ENCODE measurements around the gene SLC6A11. TPM values are rescaled to one million over a fixed set of nuclear protein-coding genes. Genes with fewer than 3 reads are reported as not detected.

The SLC6A11 gene
- total RNA-seq, 1 donor from 2014 or later = 2.7 TPM

DNA sequence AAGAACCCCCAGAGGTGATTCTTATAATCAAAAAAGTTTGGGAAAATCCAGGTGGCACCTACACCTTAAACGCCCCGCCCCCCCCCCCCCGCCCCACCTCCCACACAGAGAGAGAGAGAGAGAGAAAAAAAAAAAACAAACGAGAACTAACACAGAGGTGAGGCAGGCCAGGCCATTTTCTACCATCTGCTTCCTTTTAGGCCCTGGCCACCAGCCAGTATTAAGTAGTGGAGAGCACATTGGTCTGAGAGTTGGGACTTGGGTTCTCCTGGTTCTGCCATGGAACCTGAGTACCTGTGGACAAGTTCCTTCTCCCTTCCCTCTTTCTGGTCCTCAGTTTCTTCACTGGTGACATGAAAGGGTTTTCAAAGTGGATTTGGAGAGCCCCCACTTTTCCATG lies 60.6 kb downstream of the SLC6A11 start:
- Mint-ChIP-seq H3K27ac (no peak overlapping the region), H3K4me1 (no peaks in the 10 kb centered on the region), H3K9me3 (no peaks in the 10 kb centered on the region), H3K4me3 (no peak overlapping the region), H3K27me3 (ENCODE audit: low read depth) (peaks cover 55% of the 10 kb centered on the region), H3K36me3 (no peaks in the 10 kb centered on the region)
- TF ChIP-seq, protein P1, sequence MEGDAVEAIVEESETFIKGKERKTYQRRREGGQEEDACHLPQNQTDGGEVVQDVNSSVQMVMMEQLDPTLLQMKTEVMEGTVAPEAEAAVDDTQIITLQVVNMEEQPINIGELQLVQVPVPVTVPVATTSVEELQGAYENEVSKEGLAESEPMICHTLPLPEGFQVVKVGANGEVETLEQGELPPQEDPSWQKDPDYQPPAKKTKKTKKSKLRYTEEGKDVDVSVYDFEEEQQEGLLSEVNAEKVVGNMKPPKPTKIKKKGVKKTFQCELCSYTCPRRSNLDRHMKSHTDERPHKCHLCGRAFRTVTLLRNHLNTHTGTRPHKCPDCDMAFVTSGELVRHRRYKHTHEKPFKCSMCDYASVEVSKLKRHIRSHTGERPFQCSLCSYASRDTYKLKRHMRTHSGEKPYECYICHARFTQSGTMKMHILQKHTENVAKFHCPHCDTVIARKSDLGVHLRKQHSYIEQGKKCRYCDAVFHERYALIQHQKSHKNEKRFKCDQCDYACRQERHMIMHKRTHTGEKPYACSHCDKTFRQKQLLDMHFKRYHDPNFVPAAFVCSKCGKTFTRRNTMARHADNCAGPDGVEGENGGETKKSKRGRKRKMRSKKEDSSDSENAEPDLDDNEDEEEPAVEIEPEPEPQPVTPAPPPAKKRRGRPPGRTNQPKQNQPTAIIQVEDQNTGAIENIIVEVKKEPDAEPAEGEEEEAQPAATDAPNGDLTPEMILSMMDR (IDR thresholded peaks at IDR 0.05; ENCODE audit: unreplicated experiment) = no peak
- no peak for DNase-seq (ENCODE audit: low spot score in 2 of 2, unreplicated experiment in 2 of 2)

DNA sequence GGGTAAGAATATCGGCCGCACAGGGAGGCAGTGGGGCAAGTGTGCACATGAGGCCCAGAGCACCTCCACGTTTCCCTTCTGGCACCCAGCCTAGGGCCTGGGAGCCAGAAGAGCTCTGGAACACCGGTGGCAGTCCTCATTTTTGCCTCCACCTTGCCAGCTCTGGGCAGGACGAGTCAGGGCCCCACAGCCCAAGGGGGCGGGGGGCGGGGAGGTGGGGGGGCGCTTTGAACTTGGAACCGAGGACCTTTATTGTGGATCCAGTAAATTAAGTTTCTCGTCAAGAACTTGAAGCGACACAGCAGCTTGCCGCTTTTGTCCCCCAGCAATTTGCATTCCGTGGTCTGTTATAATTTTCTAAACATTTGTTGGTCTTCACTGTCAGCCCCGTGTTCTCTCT lies 66.8 kb downstream of the SLC6A11 start:
- H3K27me3 Mint-ChIP-seq (ENCODE audit: low read depth) = peaks cover 51% of the 10 kb centered on the region
- TF ChIP-seq, protein P1 (IDR thresholded peaks at IDR 0.05; ENCODE audit: unreplicated experiment) = no peak
- H3K27ac Mint-ChIP-seq = no peak overlapping the region
- no peak for DNase-seq (ENCODE audit: low spot score in 2 of 2, unreplicated experiment in 2 of 2)
- no peaks in the 10 kb centered on the region for H3K36me3 Mint-ChIP-seq
- H3K4me1 Mint-ChIP-seq = no peaks in the 10 kb centered on the region
- H3K9me3 Mint-ChIP-seq = no peaks in the 10 kb centered on the region
- H3K4me3 Mint-ChIP-seq = no peak overlapping the region

DNA sequence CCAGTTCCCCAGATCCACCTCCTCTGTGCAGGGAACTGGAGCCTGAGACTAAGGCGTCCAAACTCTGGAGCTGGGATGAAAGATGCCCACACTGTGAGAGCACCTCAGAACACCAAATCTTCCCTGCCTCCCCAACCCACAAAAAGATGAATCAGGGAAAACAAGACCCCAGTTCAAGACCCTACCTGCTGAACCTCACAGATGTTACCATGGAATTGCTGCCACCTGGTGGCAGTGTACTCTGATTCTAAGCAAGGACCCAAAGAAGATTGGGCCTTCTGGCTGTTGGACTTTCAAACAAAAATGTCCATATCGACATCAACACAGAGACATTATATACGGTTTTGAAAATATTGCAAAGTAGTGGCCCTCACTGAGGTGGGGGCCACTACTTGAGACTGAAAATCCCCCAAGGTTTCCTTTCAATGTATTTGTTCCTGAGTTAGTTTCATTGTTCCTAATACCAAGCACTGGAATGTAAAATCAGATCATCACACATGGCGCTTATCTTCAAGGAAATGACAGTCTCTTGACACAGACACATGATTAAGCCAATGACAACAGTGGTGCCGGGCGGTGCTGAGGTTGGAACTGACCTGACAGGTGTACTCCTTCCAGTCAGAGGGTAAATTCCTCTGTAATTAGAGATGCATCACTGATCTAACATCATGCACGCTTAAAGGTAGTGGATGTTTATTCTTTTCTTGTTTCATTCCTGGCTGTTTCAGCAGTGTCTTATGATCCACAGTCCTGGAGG lies 67.6 kb downstream of the SLC6A11 start:
- H3K27me3 Mint-ChIP-seq (ENCODE audit: low read depth) = peaks cover 51% of the 10 kb centered on the region
- H3K4me1 Mint-ChIP-seq = no peaks in the 10 kb centered on the region
- H3K4me3 Mint-ChIP-seq = no peak overlapping the region
- TF ChIP-seq, protein P1 (IDR thresholded peaks at IDR 0.05; ENCODE audit: unreplicated experiment) = peak; percentile 16
- no peaks in the 10 kb centered on the region for H3K36me3 Mint-ChIP-seq
- no peak overlapping the region for H3K27ac Mint-ChIP-seq
- DNase-seq (ENCODE audit: low spot score in 2 of 2, unreplicated experiment in 2 of 2) = no peak
- H3K9me3 Mint-ChIP-seq = no peaks in the 10 kb centered on the region

DNA sequence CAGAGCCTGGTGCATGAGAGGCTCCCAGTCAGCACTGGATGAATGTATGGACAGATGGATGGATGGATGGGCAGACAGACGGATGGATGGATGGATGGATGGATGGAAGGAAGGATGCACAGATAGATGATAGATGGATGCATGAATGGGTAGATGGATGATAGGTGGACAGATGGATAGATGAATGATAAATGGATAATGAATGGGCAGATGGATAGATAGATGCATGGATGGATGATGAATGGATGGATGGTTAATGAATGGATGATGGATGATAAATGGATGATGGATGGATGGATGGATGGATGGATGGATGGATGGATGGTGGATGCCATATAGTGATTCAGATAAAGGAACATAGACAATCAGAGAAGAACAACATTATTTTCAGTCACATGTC lies 71.0 kb downstream of the SLC6A11 start:
- Mint-ChIP-seq H3K36me3 (no peaks in the 10 kb centered on the region), H3K4me1 (no peaks in the 10 kb centered on the region), H3K9me3 (peaks cover 9% of the 10 kb centered on the region), H3K27me3 (ENCODE audit: low read depth) (peaks cover 26% of the 10 kb centered on the region), H3K27ac (no peak overlapping the region), H3K4me3 (no peak overlapping the region)
- no peak for DNase-seq (ENCODE audit: low spot score in 2 of 2, unreplicated experiment in 2 of 2)
- TF ChIP-seq, protein P1 (IDR thresholded peaks at IDR 0.05; ENCODE audit: unreplicated experiment) = no peak

DNA sequence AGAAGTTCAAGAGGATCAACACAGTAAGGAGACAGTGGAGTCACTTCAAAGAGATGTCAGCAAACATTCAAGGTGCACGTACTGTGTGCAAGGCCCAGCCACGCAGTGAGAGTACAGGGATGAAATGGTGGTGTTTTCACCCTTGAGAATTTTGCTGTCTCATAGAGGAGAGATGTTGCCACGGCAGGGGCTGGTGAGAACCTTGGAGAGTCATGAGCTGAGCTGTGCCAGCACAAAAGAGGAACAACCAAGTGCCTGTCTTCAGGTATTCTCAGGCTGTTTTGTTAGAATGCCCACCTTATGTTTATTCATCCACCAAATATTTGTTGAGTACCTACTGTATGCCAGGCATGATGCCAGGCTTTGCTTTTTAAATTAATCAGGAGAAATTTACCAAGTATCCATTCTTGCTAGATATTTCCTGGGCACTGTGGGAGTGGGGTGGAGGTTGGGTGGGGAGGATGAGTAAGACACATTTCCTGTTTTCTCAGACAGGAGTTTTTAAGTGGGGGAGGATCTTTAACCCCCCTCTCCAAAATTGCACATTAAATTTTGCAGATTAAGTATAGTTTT lies 72.6 kb downstream of the SLC6A11 start:
- H3K9me3 Mint-ChIP-seq = peaks cover 9% of the 10 kb centered on the region
- H3K4me1 Mint-ChIP-seq = no peaks in the 10 kb centered on the region
- DNase-seq (ENCODE audit: low spot score in 2 of 2, unreplicated experiment in 2 of 2) = no peak
- H3K27ac Mint-ChIP-seq = no peak overlapping the region
- H3K36me3 Mint-ChIP-seq = no peaks in the 10 kb centered on the region
- TF ChIP-seq, protein P1 (IDR thresholded peaks at IDR 0.05; ENCODE audit: unreplicated experiment) = no peak
- peaks cover 17% of the 10 kb centered on the region for H3K27me3 Mint-ChIP-seq (ENCODE audit: low read depth)
- no peak overlapping the region for H3K4me3 Mint-ChIP-seq

Data from mesothelial cell of epicardium (in vitro differentiated cells).